IMR-90 (cell line): ENCODE data around the gene CD163. TPM values are rescaled to one million over a fixed set of nuclear protein-coding genes. Genes with fewer than 3 reads are reported as not detected.

Experiments
- ATAC-seq: fragments of 200-7000 bp; cut with Tn5 transposase; 2 replicates; pipeline ENCODE4 v1.9.1; 2020; ENCODE audit warnings: low read depth, mild to moderate bottlenecking, moderate library complexity
- BruUV-seq: library from RNA; stranded (reverse); fragments of 400-500 nt; replicated peaks from 2 replicates; lab custom pipeline; 2021; lab: Mats Ljungman, UMichigan
- CTCF ChIA-PET: fragments of 300-600 bp; formaldehyde crosslinking; extraction: SDS; loops from one replicate; lab custom pipeline; 2021; ENCODE audit warnings: antibody characterized with exemption; lab: Yijun Ruan, JAX
- POLR2A ChIA-PET: fragments of 300-600 bp; sonication (Branson Sonifier 250); formaldehyde crosslinking; loops from one replicate; lab custom pipeline; 2022; ENCODE audit warnings: antibody characterized with exemption; ENCODE audit not compliant: unreplicated experiment; lab: Charles Lee
- DNase-seq: peaks from one replicate; pipeline ENCODE4 v3.0.0; 2013
- H2AFZ ChIP-seq: replicated peaks from 2 replicates; pipeline ENCODE3; 2013; ENCODE audit warnings: low read length, mild to moderate bottlenecking; ENCODE audit not compliant: poor library complexity
- H2AK5ac ChIP-seq: 2 replicates; pipeline ENCODE4 v1.6.1; 2013; ENCODE audit warnings: low read depth, low read length, inconsistent platforms
- H2AK9ac ChIP-seq: replicated peaks from 2 replicates; pipeline ENCODE3; 2013; ENCODE audit warnings: mild to moderate bottlenecking, low read depth, low read length, moderate library complexity; ENCODE audit not compliant: poor library complexity
- H2BK120ac ChIP-seq: 2 replicates; pipeline ENCODE4 v1.6.1; 2013; ENCODE audit warnings: low read depth, low read length, inconsistent platforms
- H2BK15ac ChIP-seq: 3 replicates; pipeline ENCODE4 v1.6.1; 2013; ENCODE audit warnings: low read depth, low read length, inconsistent platforms
- H2BK20ac ChIP-seq: 2 replicates; pipeline ENCODE4 v1.6.1; 2013; ENCODE audit warnings: low read depth, mild to moderate bottlenecking, inconsistent platforms, low read length, moderate library complexity
- H2BK5ac ChIP-seq: 2 replicates; pipeline ENCODE4 v1.6.1; 2013; ENCODE audit warnings: mild to moderate bottlenecking, low read depth, low read length, inconsistent platforms; ENCODE audit not compliant: poor library complexity, severe bottlenecking
- H3K14ac ChIP-seq: replicated peaks from 2 replicates; pipeline ENCODE4 v1.6.1; 2013; ENCODE audit warnings: low read depth, low read length, inconsistent platforms
- H3K18ac ChIP-seq: 2 replicates; pipeline ENCODE4 v1.6.1; 2013; ENCODE audit warnings: low read depth, low read length, control low read depth
- H3K23ac ChIP-seq: 2 replicates; pipeline ENCODE4 v1.6.1; 2013; ENCODE audit warnings: low read depth, low read length, inconsistent platforms
- H3K27ac ChIP-seq: 2 replicates; pipeline ENCODE4 v1.5.1; 2013; ENCODE audit warnings: mild to moderate bottlenecking, control low read depth, low read length; ENCODE audit not compliant: insufficient read depth
- H3K27me3 ChIP-seq: 2 replicates; pipeline ENCODE4 v1.6.1; 2013; ENCODE audit warnings: low read length; ENCODE audit not compliant: control insufficient read depth, insufficient read depth
- H3K36me3 ChIP-seq: 2 replicates; pipeline ENCODE4 v1.6.1; 2013; ENCODE audit warnings: low read length, mixed read lengths; ENCODE audit not compliant: control insufficient read depth, insufficient read depth
- H3K4ac ChIP-seq: 2 replicates; pipeline ENCODE4 v1.6.1; 2013; ENCODE audit warnings: low read depth, low read length, inconsistent platforms
- H3K4me1 ChIP-seq: 2 replicates; pipeline ENCODE4 v1.6.1; 2013; ENCODE audit warnings: low read length, mixed read lengths; ENCODE audit not compliant: control insufficient read depth, insufficient read depth
- H3K4me2 ChIP-seq: 2 replicates; pipeline ENCODE4 v1.6.1; 2013; ENCODE audit warnings: low read depth, mild to moderate bottlenecking, control low read depth, low read length, moderate library complexity
- H3K4me3 ChIP-seq: 2 replicates; pipeline ENCODE4 v1.5.1; 2013; ENCODE audit warnings: low read depth, mild to moderate bottlenecking, control low read depth, low read length, moderate library complexity; ENCODE audit not compliant: insufficient read depth
- H3K56ac ChIP-seq: 2 replicates; pipeline ENCODE4 v1.6.1; 2013; ENCODE audit warnings: low read length, inconsistent platforms; ENCODE audit not compliant: insufficient read depth; ENCODE audit errors: extremely low read depth
- H3K79me1 ChIP-seq, 2 experiments: 2 replicates each; pipeline ENCODE4 v1.6.1; 2013; ENCODE audit warnings: low read length in 2 of 2, inconsistent platforms in 1 of 2, low read depth in 1 of 2
- H3K9ac ChIP-seq: 2 replicates; pipeline ENCODE4 v1.6.1; 2013; ENCODE audit warnings: low read depth, low read length, control low read depth
- H3K9me1 ChIP-seq: 2 replicates; pipeline ENCODE4 v1.6.1; 2013; ENCODE audit warnings: low read length, inconsistent platforms; ENCODE audit not compliant: insufficient read depth
- H3K9me3 ChIP-seq: 2 replicates; pipeline ENCODE4 v1.6.1; 2013; ENCODE audit warnings: low read length; ENCODE audit not compliant: control insufficient read depth, insufficient read depth
- H4K20me1 ChIP-seq: 2 replicates; pipeline ENCODE4 v1.6.1; 2013; ENCODE audit warnings: low read length, inconsistent platforms; ENCODE audit not compliant: insufficient read depth
- H4K5ac ChIP-seq: 2 replicates; pipeline ENCODE4 v1.6.1; 2013; ENCODE audit warnings: mild to moderate bottlenecking, low read depth, low read length, control low read depth
- H4K8ac ChIP-seq, 2 experiments: 2 replicates each; pipeline ENCODE4 v1.6.1; 2013; ENCODE audit warnings: low read depth in 2 of 2, low read length in 2 of 2, control low read depth in 1 of 2, inconsistent platforms in 1 of 2
- H4K91ac ChIP-seq: 2 replicates; pipeline ENCODE4 v1.6.1; 2013; ENCODE audit warnings: low read depth, low read length, inconsistent platforms; ENCODE audit not compliant: insufficient read depth
- BHLHE40 ChIP-seq: fragments of 150-350 bp; IDR thresholded peaks from 2 replicates; pipeline ENCODE4 v1.6.1; 2016; ENCODE audit warnings: mild to moderate bottlenecking, low read depth, low read length
- CHD1 ChIP-seq: IDR thresholded peaks from 2 replicates; pipeline ENCODE4 v1.6.1; 2012; ENCODE audit warnings: low read depth, low read length, improper control_type of control experiment
- CTCF ChIP-seq: conservative IDR thresholded peaks from 2 replicates; pipeline ENCODE4 v1.5.1; 2012; ENCODE audit warnings: mild to moderate bottlenecking, low read depth, low read length, improper control_type of control experiment
- ELK1 ChIP-seq: fragments of 150-350 bp; IDR thresholded peaks from 2 replicates; pipeline ENCODE4 v1.6.1; 2016; ENCODE audit warnings: low read depth, mild to moderate bottlenecking, low read length, moderate library complexity, borderline replicate concordance
- FOS ChIP-seq: fragments of 150-350 bp; IDR thresholded peaks from 2 replicates; pipeline ENCODE4 v1.6.1; 2016; ENCODE audit warnings: low read depth, low read length
- MAFK ChIP-seq: IDR thresholded peaks from 2 replicates; pipeline ENCODE4 v1.6.1; 2012; ENCODE audit warnings: low read depth, low read length, improper control_type of control experiment
- MAZ ChIP-seq: IDR thresholded peaks from 2 replicates; pipeline ENCODE4 v1.6.1; 2012; ENCODE audit warnings: low read depth, mild to moderate bottlenecking, low read length, improper control_type of control experiment, moderate library complexity, borderline replicate concordance
- NFE2L2 ChIP-seq: fragments of 150-350 bp; IDR thresholded peaks from 2 replicates; pipeline ENCODE4 v1.6.1; 2016; ENCODE audit warnings: low read depth, mild to moderate bottlenecking, low read length
- POLR2A ChIP-seq: IDR thresholded peaks from 2 replicates; pipeline ENCODE4 v1.6.1; 2012; ENCODE audit warnings: mild to moderate bottlenecking, low read depth, low read length
- RCOR1 ChIP-seq: IDR thresholded peaks from 2 replicates; pipeline ENCODE4 v1.6.1; 2012; ENCODE audit warnings: mild to moderate bottlenecking, low read length, improper control_type of control experiment; ENCODE audit not compliant: insufficient replicate concordance
- RFX5 ChIP-seq: IDR thresholded peaks from 2 replicates; pipeline ENCODE4 v1.8.0; 2012; ENCODE audit warnings: low read depth, mild to moderate bottlenecking, low read length, moderate library complexity
- SMC3 ChIP-seq: fragments of 150-350 bp; IDR thresholded peaks from 2 replicates; pipeline ENCODE4 v1.6.1; 2016; ENCODE audit warnings: low read depth, mild to moderate bottlenecking, antibody characterized with exemption, low read length, moderate library complexity
- WGBS, 2 experiments: methylation state at CpG; one replicate each; pipeline versions ENCODE4 v1.1.5 to v1.1.7; 2013; ENCODE audit warnings: missing lambda C conversion rate in 2 of 2; ENCODE audit not compliant: insufficient read length in 1 of 2; ENCODE audit errors: extremely low coverage in 2 of 2; 5-methylcytosine and 5-hydroxymethylcytosine counted together
- dilution Hi-C: fragments of 300-500 bp; cut with HindIII; formaldehyde crosslinking; loops from one replicate; pipeline ENCODE4 v1.14.3; 2018; ENCODE audit warnings: low sequenced_read_pairs; ENCODE audit not compliant: unreplicated experiment
- in situ Hi-C: fragments of 300-500 bp; cut with MboI; formaldehyde crosslinking; loops from 3 replicates; pipeline ENCODE4 v1.14.3; 2019; ENCODE audit warnings: low sequenced_read_pairs, inconsistent platforms, mixed read lengths
- intact Hi-C: fragments of 100-400 bp; cut with micrococcal nuclease; formaldehyde crosslinking; loops from 2 replicates; pipeline ENCODE4 v1.10.0; 2022
- polyA plus RNA-seq, 3 experiments: library from polyadenylated mRNA; depleted of rRNA; stranded (reverse); fragments of >200 nt; gene quantifications; 2 replicates each; pipeline ENCODE4 v1.2.3, GENCODE V29; 2012; ENCODE audit warnings: low replicate concordance in 1 of 3
- total RNA-seq: library from RNA; depleted of rRNA; stranded (reverse); fragments of >200 nt; gene quantifications from 2 replicates; pipeline ENCODE4 v1.2.3, GENCODE V29; 2012
- TF ChIP-seq, protein P1 (sequence below): fragments of 150-350 bp; IDR thresholded peaks from 2 replicates; pipeline ENCODE4 v1.6.1; 2017; ENCODE audit warnings: mild to moderate bottlenecking, antibody characterized with exemption, low read length, low read depth

CD163 gene
- total and polyA plus RNA-seq, 2 of the 4 experiments (the other 2 are of a cell fraction), result not detected

GRCh38 chr12:7450667-7451066, 52.9 kb downstream of the CD163 start:
- DNase-seq (no peak), ATAC-seq (no peak)
- no peak overlapping the region for H3K14ac ChIP-seq
- H2AFZ ChIP-seq, result no peak overlapping the region
- no peak overlapping the region for H2AK9ac ChIP-seq
- H3K9me1 ChIP-seq, result no peaks in the 10 kb centered on the region
- no peak overlapping the region for H2AK5ac ChIP-seq
- no peaks in the 10 kb centered on the region for H3K4me1 ChIP-seq
- H3K18ac ChIP-seq, result no peak overlapping the region
- no peaks in the 10 kb centered on the region for H4K20me1 ChIP-seq
- CTCF ChIA-PET, result no interaction called here
- H3K56ac ChIP-seq, result no peak overlapping the region
- no peaks in the 10 kb centered on the region for H3K36me3 ChIP-seq
- no peak overlapping the region for H4K91ac ChIP-seq
- no peak overlapping the region for H3K27ac ChIP-seq
- no peaks in the 10 kb centered on the region for H3K9me3 ChIP-seq
- no CpG with 5 or more reads among the region's 7 CpGs for WGBS, 2 experiments
- no peaks in the 10 kb centered on the region for H3K27me3 ChIP-seq
- no peak overlapping the region for H2BK15ac ChIP-seq
- intact Hi-C loops, result no loop called here
- H2BK120ac ChIP-seq, result no peak overlapping the region
- BruUV-seq, result no TSS peak
- H3K79me1 ChIP-seq, result no peaks in the 10 kb centered on the region
- no peak for TF ChIP-seq NFE2L2
- no peak for TF ChIP-seq MAZ
- TF ChIP-seq SMC3, result no peak
- TF ChIP-seq CHD1, result no peak
- no peak for TF ChIP-seq FOS
- no peak for TF ChIP-seq POLR2A
- TF ChIP-seq, protein P1, sequence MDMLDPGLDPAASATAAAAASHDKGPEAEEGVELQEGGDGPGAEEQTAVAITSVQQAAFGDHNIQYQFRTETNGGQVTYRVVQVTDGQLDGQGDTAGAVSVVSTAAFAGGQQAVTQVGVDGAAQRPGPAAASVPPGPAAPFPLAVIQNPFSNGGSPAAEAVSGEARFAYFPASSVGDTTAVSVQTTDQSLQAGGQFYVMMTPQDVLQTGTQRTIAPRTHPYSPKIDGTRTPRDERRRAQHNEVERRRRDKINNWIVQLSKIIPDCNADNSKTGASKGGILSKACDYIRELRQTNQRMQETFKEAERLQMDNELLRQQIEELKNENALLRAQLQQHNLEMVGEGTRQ, result no peak
- TF ChIP-seq MAFK, result no peak
- no peak for TF ChIP-seq ELK1
- no peak for TF ChIP-seq CTCF
- TF ChIP-seq BHLHE40, result no peak
- no peak for TF ChIP-seq RFX5
- TF ChIP-seq RCOR1, result no peak
- POLR2A ChIA-PET, result interaction anchor here (0.6 kb wide), 1 partner anchor 11 kb away, joined by 3 read pairs; no protein-coding TSS in a partner anchor
- H3K9ac ChIP-seq, result no peak overlapping the region
- dilution Hi-C loops, result no loop called here
- H3K23ac ChIP-seq, result no peak overlapping the region
- no peak overlapping the region for H3K4ac ChIP-seq
- no peak overlapping the region for H4K8ac ChIP-seq
- H3K4me2 ChIP-seq, result no peak overlapping the region
- H4K5ac ChIP-seq, result no peak overlapping the region
- in situ Hi-C loops, result no loop called here
- H2BK20ac ChIP-seq, result no peak overlapping the region
- no peak overlapping the region for H3K4me3 ChIP-seq
- no peak overlapping the region for H2BK5ac ChIP-seq
